Measurements from ENCODE around the gene MRPL2.

- TF ChIP-seq CTCF (IDR thresholded peaks at IDR 0.05) (no peak), POLR2A (IDR thresholded peaks at IDR 0.05) (no peak)
These were observed 42.9 kb downstream of the MRPL2 start for GRCh38 chr6:43016176-43016942.
